Stimulated activated CD8-positive, alpha-beta memory T cell treated with anti-CD3 and anti-CD28 coated beads, Interleukin-15, amount 100 ng/mL, for 48 hours (primary cell): ENCODE results near the gene INSC.

Experiments used
- DNase-seq, 2 donors: peaks; one replicate each; pipeline ENCODE4 v3.0.0-alpha.2; 2020; ENCODE audit warnings: low read depth in 2 of 2

Gene INSC

GRCh38 chr11:15148169-15148568 lies 33.4 kb downstream of the INSC start:
- DNase-seq: no peak

- DNase-seq: no peak
These were observed 34.3 kb downstream of the INSC start for GRCh38 chr11:15149050-15149449.

- no peak for DNase-seq
These were observed 35.8 kb downstream of the INSC start for GRCh38 chr11:15150507-15150906.

- no peak for DNase-seq
These were observed 38.5 kb downstream of the INSC start for GRCh38 chr11:15153231-15153630.

- DNase-seq: no peak
These were observed 42.5 kb downstream of the INSC start for GRCh38 chr11:15157181-15157580.

- no peak for DNase-seq
These were observed 42.9 kb downstream of the INSC start for GRCh38 chr11:15157606-15158137.

- no peak for DNase-seq
These were observed 43.8 kb downstream of the INSC start for GRCh38 chr11:15158351-15159015.

GRCh38 chr11:15159085-15159484 lies 44.4 kb downstream of the INSC start:
- no peak for DNase-seq

GRCh38 chr11:15161790-15162189 lies 47.1 kb downstream of the INSC start:
- no peak for DNase-seq

- no peak for DNase-seq
These were observed 48.4 kb downstream of the INSC start for GRCh38 chr11:15163136-15163535.

GRCh38 chr11:15166204-15166603 lies 51.5 kb downstream of the INSC start:
- DNase-seq: no peak

- no peak for DNase-seq
These were observed 55.3 kb downstream of the INSC start for GRCh38 chr11:15169815-15170551.

- DNase-seq: no peak
These were observed 56.0 kb downstream of the INSC start for GRCh38 chr11:15170698-15171097.

GRCh38 chr11:15171956-15172355 lies 57.2 kb downstream of the INSC start:
- no peak for DNase-seq

GRCh38 chr11:15175831-15176230 lies 61.1 kb downstream of the INSC start:
- no peak for DNase-seq

GRCh38 chr11:15176646-15177163 lies 62.0 kb downstream of the INSC start:
- DNase-seq: no peak

- DNase-seq: no peak
These were observed 62.8 kb downstream of the INSC start for GRCh38 chr11:15177491-15177890.

GRCh38 chr11:15178214-15178613 lies 63.5 kb downstream of the INSC start:
- DNase-seq: no peak

- no peak for DNase-seq
These were observed 64.4 kb downstream of the INSC start for GRCh38 chr11:15179167-15179566.

- DNase-seq: no peak
These were observed 65.6 kb downstream of the INSC start for GRCh38 chr11:15180212-15180792.

- DNase-seq: no peak
These were observed 67.6 kb downstream of the INSC start for GRCh38 chr11:15182372-15182771.

- DNase-seq: no peak
These were observed 70.3 kb downstream of the INSC start for GRCh38 chr11:15185021-15185420.

GRCh38 chr11:15186146-15186545 lies 71.4 kb downstream of the INSC start:
- DNase-seq: no peak
